Lower leg skin (tissue), 3 donors: ENCODE results near the gene GBF1.

Experiments
- POLR2A ChIP-seq, 2 donors: fragments of 450-650 bp; IDR thresholded peaks; one replicate each; pipeline ENCODE4 v1.6.1; 2016 to 2017; ENCODE audit warnings: antibody characterized with exemption in 2 of 2, mild to moderate bottlenecking in 1 of 2, moderate library complexity in 1 of 2
- TF ChIP-seq, protein P1 (sequence below), 3 donors: fragments of 450-650 bp; IDR thresholded peaks; one replicate each; pipeline ENCODE4 v1.5.1; 2016; ENCODE audit warnings: antibody characterized with exemption in 3 of 3, mild to moderate bottlenecking in 3 of 3, moderate library complexity in 2 of 3

- TF ChIP-seq POLR2A (IDR thresholded peaks at IDR 0.05), result no peak
- TF ChIP-seq, protein P1, sequence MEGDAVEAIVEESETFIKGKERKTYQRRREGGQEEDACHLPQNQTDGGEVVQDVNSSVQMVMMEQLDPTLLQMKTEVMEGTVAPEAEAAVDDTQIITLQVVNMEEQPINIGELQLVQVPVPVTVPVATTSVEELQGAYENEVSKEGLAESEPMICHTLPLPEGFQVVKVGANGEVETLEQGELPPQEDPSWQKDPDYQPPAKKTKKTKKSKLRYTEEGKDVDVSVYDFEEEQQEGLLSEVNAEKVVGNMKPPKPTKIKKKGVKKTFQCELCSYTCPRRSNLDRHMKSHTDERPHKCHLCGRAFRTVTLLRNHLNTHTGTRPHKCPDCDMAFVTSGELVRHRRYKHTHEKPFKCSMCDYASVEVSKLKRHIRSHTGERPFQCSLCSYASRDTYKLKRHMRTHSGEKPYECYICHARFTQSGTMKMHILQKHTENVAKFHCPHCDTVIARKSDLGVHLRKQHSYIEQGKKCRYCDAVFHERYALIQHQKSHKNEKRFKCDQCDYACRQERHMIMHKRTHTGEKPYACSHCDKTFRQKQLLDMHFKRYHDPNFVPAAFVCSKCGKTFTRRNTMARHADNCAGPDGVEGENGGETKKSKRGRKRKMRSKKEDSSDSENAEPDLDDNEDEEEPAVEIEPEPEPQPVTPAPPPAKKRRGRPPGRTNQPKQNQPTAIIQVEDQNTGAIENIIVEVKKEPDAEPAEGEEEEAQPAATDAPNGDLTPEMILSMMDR (IDR thresholded peaks at IDR 0.05), result no peak
Measured at GRCh38 chr10:102240467-102241031, 4.8 kb upstream of the GBF1 start.
